SK-N-SH (cell line): ENCODE results near the gene SPDYE3. TPM values are rescaled to one million over a fixed set of nuclear protein-coding genes. Genes with fewer than 3 reads are reported as not detected.
"Not testable (repeated sequence)": the region's sequence is repeated elsewhere in the genome, so short reads cannot be mapped to it uniquely, and the experiment has no call there.

Experiments
- CTCF ChIA-PET: fragments of 300-600, 350-600 bp; formaldehyde crosslinking; extraction: SDS; loops from one replicate; lab custom pipeline; 2021; lab: Yijun Ruan, JAX
- POLR2A ChIA-PET: fragments of 350-600 bp; sonication (Branson Sonifier 250); formaldehyde crosslinking; extraction: SDS; loops from one replicate; lab custom pipeline; 2020; ENCODE audit warnings: antibody characterized with exemption, inconsistent platforms; lab: Yijun Ruan, JAX
- DNase-seq: peaks from one replicate; pipeline ENCODE4 v3.0.0; 2012
- H2AFZ ChIP-seq: fragments of 200-600 bp; sonication (generic); 2 replicates; pipeline ENCODE4 v1.8.1; 2016; ENCODE audit warnings: antibody characterized with exemption, mild to moderate bottlenecking, low read depth
- H3F3A ChIP-seq: fragments of 200-600 bp; sonication (generic); replicated peaks from 2 replicates; pipeline ENCODE3; 2016; ENCODE audit warnings: antibody characterized with exemption, mild to moderate bottlenecking; ENCODE audit not compliant: insufficient read depth
- H3K27ac ChIP-seq, 2 experiments: fragments of 200-500 bp in 1 of 2; fragments of 200-600 bp in 1 of 2; sonication (Bioruptor generic) in 1 of 2; sonication (generic), shearing (Covaris generic) in 1 of 2; 2 replicates each; pipeline versions ENCODE4 v1.5.1 to v1.6.1; 2014 to 2016; ENCODE audit warnings: low read depth in 2 of 2, inconsistent platforms in 1 of 2, low read length in 1 of 2, mild to moderate bottlenecking in 1 of 2, mixed read lengths in 1 of 2
- H3K27me3 ChIP-seq: fragments of 200-600 bp; sonication (generic), shearing (Covaris generic); 2 replicates; pipeline ENCODE4 v1.6.1; 2016; ENCODE audit warnings: mixed run types; ENCODE audit not compliant: insufficient read depth
- H3K36me3 ChIP-seq, 2 experiments: fragments of 200-500 bp in 1 of 2; fragments of 200-600 bp in 1 of 2; sonication (Bioruptor generic) in 1 of 2; sonication (generic) in 1 of 2; replicated peaks in 1 of 2; 2 replicates each; pipeline versions ENCODE3 to v1.5.1; 2014 to 2016; ENCODE audit warnings: low read length in 1 of 2, mild to moderate bottlenecking in 1 of 2; ENCODE audit not compliant: insufficient read depth in 2 of 2, control insufficient read depth in 1 of 2
- H3K4me1 ChIP-seq, 2 experiments: fragments of 200-500 bp in 1 of 2; fragments of 200-600 bp in 1 of 2; sonication (Bioruptor generic) in 1 of 2; sonication (generic), shearing (Covaris generic) in 1 of 2; 2 replicates each; pipeline versions ENCODE4 v1.5.1 to v1.6.1; 2014 to 2016; ENCODE audit warnings: low read depth in 1 of 2, low read length in 1 of 2, mixed run types in 1 of 2; ENCODE audit not compliant: insufficient read depth in 2 of 2, control insufficient read depth in 1 of 2
- H3K4me2 ChIP-seq: fragments of 200-600 bp; sonication (generic), shearing (Covaris generic); 2 replicates; pipeline ENCODE4 v1.6.1; 2017; ENCODE audit warnings: mixed run types
- H3K4me3 ChIP-seq, 2 experiments: fragments of 200-500 bp in 1 of 2; fragments of 200-600 bp in 1 of 2; sonication (Bioruptor generic) in 1 of 2; sonication (generic), shearing (Covaris generic) in 1 of 2; 2 replicates each; pipeline versions ENCODE4 v1.5.1 to v1.8.1; 2014 to 2016; ENCODE audit warnings: low read depth in 2 of 2, inconsistent platforms in 1 of 2, low read length in 1 of 2, mild to moderate bottlenecking in 1 of 2, mixed read lengths in 1 of 2, moderate library complexity in 1 of 2
- H3K79me2 ChIP-seq: fragments of 200-600 bp; sonication (generic); 2 replicates; pipeline ENCODE4 v1.8.1; 2017; ENCODE audit warnings: mild to moderate bottlenecking; ENCODE audit not compliant: insufficient read depth
- H3K9ac ChIP-seq: fragments of 200-600 bp; sonication (generic); 2 replicates; pipeline ENCODE4 v1.6.1; 2017; ENCODE audit warnings: mixed run types
- H3K9me2 ChIP-seq: fragments of 200-600 bp; sonication (generic); 2 replicates; pipeline ENCODE4 v1.6.1; 2017; ENCODE audit warnings: mixed run types
- H3K9me3 ChIP-seq: fragments of 200-600 bp; sonication (generic); 2 replicates; pipeline ENCODE4 v1.6.1; 2017; ENCODE audit warnings: mixed run types, mild to moderate bottlenecking, moderate library complexity
- H4K20me1 ChIP-seq: fragments of 200-600 bp; sonication (generic); 2 replicates; pipeline ENCODE4 v1.6.1; 2017; ENCODE audit warnings: mild to moderate bottlenecking, mixed run types; ENCODE audit not compliant: insufficient read depth
- CTCF ChIP-seq: fragments of 200-600 bp; sonication (generic); IDR thresholded peaks from 2 replicates; pipeline ENCODE4 v1.6.1; 2017; ENCODE audit warnings: antibody characterized with exemption, mild to moderate bottlenecking, moderate library complexity
- JUND ChIP-seq: IDR thresholded peaks from 2 replicates; pipeline ENCODE4 v1.4.0; 2012
- WGBS: methylation state at CpG from one replicate; pipeline ENCODE4 v1.1.6; 2017; ENCODE audit warnings: low lambda C conversion rate; 5-methylcytosine and 5-hydroxymethylcytosine counted together
- polyA plus RNA-seq, 3 experiments: library from polyadenylated mRNA; depleted of rRNA; stranded (reverse); fragments of >200 nt; gene quantifications; 2 replicates each; pipeline ENCODE4 v1.2.3, GENCODE V29; 2012
- TF ChIP-seq, protein P1 (sequence below): IDR thresholded peaks from 2 replicates; pipeline ENCODE4 v1.6.1; 2012; ENCODE audit warnings: mild to moderate bottlenecking, low read depth, low read length, moderate library complexity
- TF ChIP-seq, protein P2 (sequence below): fragments of 150-350 bp; IDR thresholded peaks from 2 replicates; pipeline ENCODE4 v1.6.1; 2016; ENCODE audit warnings: mild to moderate bottlenecking, low read depth, low read length

The SPDYE3 gene
- polyA plus RNA-seq, 1 of the 3 experiments (the other 2 are of a cell fraction): not detected

DNA sequence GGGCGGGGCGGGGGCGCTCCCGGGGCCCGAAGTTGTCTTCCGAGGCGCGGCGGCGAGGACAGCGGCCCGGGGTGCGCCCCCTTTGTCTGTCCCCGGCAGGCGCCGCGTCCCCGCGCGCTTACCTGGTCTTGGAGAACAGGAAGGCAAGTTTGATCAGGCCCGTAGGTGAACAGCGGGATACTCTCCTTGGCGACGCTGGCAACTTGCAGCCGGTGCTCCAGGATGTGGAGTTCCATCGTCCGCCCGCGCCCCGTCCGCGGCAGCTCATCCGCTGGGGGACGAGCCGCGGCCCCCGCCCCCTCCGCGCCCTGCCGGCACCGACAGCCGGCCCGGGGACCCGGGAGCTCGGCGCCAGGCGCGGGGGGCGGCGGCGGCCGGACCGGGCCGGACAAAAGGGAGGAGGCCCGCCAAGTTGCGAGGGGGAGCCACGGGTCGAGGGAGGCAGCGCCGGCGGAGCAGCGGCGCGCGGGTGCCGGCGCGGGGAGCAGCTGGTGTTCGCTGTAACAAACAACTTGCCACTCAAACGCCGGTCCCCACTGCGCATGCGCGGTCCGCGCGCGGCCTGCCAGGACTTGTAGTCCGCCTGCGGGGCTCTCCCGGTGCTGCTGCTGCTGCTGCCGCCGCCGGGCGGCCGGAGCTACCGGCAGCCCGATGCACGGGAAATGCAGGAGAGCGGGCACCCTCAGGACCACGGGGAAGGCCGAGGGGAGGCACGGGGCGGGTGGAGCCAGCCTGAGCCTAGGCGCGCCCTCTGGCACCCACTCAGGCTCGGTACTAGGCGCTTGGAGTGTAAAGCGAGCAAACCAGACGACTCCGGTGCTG, 35.6 kb upstream of the SPDYE3 start (continued):
- TF ChIP-seq, protein P1, sequence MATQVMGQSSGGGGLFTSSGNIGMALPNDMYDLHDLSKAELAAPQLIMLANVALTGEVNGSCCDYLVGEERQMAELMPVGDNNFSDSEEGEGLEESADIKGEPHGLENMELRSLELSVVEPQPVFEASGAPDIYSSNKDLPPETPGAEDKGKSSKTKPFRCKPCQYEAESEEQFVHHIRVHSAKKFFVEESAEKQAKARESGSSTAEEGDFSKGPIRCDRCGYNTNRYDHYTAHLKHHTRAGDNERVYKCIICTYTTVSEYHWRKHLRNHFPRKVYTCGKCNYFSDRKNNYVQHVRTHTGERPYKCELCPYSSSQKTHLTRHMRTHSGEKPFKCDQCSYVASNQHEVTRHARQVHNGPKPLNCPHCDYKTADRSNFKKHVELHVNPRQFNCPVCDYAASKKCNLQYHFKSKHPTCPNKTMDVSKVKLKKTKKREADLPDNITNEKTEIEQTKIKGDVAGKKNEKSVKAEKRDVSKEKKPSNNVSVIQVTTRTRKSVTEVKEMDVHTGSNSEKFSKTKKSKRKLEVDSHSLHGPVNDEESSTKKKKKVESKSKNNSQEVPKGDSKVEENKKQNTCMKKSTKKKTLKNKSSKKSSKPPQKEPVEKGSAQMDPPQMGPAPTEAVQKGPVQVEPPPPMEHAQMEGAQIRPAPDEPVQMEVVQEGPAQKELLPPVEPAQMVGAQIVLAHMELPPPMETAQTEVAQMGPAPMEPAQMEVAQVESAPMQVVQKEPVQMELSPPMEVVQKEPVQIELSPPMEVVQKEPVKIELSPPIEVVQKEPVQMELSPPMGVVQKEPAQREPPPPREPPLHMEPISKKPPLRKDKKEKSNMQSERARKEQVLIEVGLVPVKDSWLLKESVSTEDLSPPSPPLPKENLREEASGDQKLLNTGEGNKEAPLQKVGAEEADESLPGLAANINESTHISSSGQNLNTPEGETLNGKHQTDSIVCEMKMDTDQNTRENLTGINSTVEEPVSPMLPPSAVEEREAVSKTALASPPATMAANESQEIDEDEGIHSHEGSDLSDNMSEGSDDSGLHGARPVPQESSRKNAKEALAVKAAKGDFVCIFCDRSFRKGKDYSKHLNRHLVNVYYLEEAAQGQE: no peak
- TF ChIP-seq CTCF: peak; percentile 43
- TF ChIP-seq, protein P2, sequence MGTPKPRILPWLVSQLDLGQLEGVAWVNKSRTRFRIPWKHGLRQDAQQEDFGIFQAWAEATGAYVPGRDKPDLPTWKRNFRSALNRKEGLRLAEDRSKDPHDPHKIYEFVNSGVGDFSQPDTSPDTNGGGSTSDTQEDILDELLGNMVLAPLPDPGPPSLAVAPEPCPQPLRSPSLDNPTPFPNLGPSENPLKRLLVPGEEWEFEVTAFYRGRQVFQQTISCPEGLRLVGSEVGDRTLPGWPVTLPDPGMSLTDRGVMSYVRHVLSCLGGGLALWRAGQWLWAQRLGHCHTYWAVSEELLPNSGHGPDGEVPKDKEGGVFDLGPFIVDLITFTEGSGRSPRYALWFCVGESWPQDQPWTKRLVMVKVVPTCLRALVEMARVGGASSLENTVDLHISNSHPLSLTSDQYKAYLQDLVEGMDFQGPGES: no peak
- TF ChIP-seq JUND: no peak

DNA sequence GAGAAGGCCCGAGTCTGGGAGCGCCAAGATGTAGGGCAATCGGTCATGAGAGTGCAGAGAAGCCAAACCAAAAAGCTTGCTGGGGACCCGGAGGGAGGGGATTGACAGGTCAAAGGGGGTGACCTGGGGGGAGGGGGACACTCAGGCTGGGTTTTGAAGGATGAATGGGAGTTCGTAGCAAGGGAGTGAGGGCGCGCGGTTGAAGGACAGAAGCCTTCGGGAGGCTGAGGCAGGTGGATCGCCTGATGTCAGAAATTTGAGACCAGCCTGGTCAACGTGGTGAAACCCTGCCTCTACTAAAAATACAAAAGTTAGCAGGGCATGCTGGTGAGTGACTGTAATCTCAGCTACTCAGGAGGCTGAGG, 35.0 kb upstream of the SPDYE3 start:
- H3K9me2 ChIP-seq, H3K9me3 ChIP-seq, H3K27ac ChIP-seq, H3F3A ChIP-seq, H3K27me3 ChIP-seq, H3K4me1 ChIP-seq, DNase-seq, H3K36me3 ChIP-seq: not testable (repeated sequence)
- Histone ChIP-seq H4K20me1 (peaks cover 25% of the 10 kb centered on the region), H2AFZ (peak overlapping the region; percentile 95; the same call in 1 of the 2 replicates), H3K9ac (peak overlapping the region; percentile 67), H3K79me2 (peaks cover 33% of the 10 kb centered on the region), H3K4me2 (peak overlapping the region; percentile 100), H3K4me3 (peak overlapping the region; percentile 58 to 77)
- CTCF ChIA-PET: interaction anchor here (0.7 to 1.1 kb wide), 4 partner anchors 9 to 278 kb away, joined by 3 to 4 read pairs (median 3); no protein-coding TSS in a partner anchor
- 63% methylated on average over 11 of the region's 11 CpGs for WGBS
- 0 out of 2 replicates have a peak, but pooled peaks have one; percentile 4 for TF ChIP-seq CTCF
- POLR2A ChIA-PET: interaction anchor here (0.7 kb wide), 1 partner anchor 115 kb away, joined by 3 read pairs; no protein-coding TSS in a partner anchor
